ENCODE results near the gene MCTP1.

MCTP1 gene

DNA sequence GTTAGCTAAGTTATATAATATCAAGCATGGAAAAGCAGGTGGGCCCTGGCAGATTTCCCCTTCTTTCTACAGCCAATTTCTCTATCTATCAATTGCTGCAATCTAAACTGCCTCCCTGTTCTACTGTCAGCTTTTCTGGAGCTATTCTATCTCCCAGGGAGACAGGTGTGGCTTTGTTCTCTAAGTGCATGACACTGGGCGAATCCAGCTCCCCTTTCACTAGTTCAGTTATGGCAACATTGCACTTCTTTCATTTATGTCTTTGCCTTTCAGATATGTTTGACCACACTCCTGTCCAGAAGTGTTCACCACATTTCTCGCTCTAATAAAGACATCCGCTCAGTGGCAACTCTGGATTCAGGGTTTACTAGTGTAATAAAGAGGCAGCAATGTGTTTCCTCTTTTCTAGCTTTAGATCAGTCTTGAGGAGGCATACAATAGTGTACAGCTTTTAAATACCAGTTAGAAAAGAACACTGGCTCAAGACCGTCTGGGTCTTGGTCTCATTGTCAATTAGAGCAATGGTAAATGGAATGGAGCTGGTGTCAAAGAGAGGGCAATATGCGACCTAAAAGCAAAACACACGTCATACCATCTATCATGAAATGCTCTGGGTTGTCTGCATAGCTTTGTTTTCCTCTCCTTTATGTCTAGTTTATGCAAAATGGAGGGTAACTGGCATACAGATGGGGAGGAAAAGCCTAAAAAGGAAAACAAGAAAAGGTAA is 469.4 kb downstream of the MCTP1 start:
- DNase-seq (ENCODE audit: extremely low spot score) = no peak
- ChIA-PET POLR2A (no interaction called here), CTCF (no interaction called here)
- TF ChIP-seq SUZ12 (IDR thresholded peaks at IDR 0.05) = no peak
- no peak for TF ChIP-seq FOXK2 (IDR thresholded peaks at IDR 0.05)
- no peak for TF ChIP-seq HDGF (IDR thresholded peaks at IDR 0.05; ENCODE audit: borderline replicate concordance)
- TF ChIP-seq ELF4 (IDR thresholded peaks at IDR 0.05) = no peak
- TF ChIP-seq CTBP1 (IDR thresholded peaks at IDR 0.05; ENCODE audit: borderline replicate concordance) = no peak
- no peak for TF ChIP-seq ZNF384 (IDR thresholded peaks at IDR 0.05)
- TF ChIP-seq FOXM1 (IDR thresholded peaks at IDR 0.05; ENCODE audit: borderline replicate concordance) = no peak
- no peak for TF ChIP-seq NFRKB (IDR thresholded peaks at IDR 0.05)
- TF ChIP-seq, protein P1, sequence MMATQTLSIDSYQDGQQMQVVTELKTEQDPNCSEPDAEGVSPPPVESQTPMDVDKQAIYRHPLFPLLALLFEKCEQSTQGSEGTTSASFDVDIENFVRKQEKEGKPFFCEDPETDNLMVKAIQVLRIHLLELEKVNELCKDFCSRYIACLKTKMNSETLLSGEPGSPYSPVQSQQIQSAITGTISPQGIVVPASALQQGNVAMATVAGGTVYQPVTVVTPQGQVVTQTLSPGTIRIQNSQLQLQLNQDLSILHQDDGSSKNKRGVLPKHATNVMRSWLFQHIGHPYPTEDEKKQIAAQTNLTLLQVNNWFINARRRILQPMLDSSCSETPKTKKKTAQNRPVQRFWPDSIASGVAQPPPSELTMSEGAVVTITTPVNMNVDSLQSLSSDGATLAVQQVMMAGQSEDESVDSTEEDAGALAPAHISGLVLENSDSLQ (IDR thresholded peaks at IDR 0.05) = no peak
- TF ChIP-seq FOXA1 (IDR thresholded peaks at IDR 0.05) = no peak
- no peak for TF ChIP-seq SP1 (IDR thresholded peaks at IDR 0.05)
- TF ChIP-seq TARDBP (IDR thresholded peaks at IDR 0.05) = no peak
- TF ChIP-seq LEF1 (IDR thresholded peaks at IDR 0.05; ENCODE audit: borderline replicate concordance) = no peak
- no peak for TF ChIP-seq L3MBTL2 (conservative IDR thresholded peaks at IDR 0.05)
- TF ChIP-seq ARNT (IDR thresholded peaks at IDR 0.05) = no peak
- TF ChIP-seq BHLHE40 (IDR thresholded peaks at IDR 0.05; ENCODE audit: borderline replicate concordance) = no peak

DNA sequence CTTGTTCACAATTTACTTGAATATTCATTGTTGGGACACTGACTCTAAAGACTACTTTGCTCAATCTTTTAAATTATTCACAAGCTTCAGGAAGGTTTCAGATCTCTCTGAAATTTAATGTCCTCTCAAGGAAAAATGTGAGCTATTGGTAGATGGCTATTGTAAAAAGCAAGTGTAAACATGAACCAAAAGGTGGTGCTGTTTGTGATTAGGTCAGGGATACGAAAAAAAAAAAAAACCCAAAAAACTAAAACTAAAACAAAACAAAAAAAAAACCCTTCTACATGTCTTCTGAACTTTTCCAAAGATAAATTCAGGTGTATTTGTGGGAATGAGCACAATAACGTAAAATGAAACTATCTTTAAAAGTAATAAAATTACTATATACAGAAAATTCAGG is 472.7 kb downstream of the MCTP1 start:
- DNase-seq (ENCODE audit: extremely low spot score) = no peak
- CTCF ChIA-PET = interaction anchor here (0.7 kb wide), 1 partner anchor 20 kb away, joined by 7 read pairs; no protein-coding TSS in a partner anchor
- POLR2A ChIA-PET = no interaction called here
- no peak for TF ChIP-seq NFRKB (IDR thresholded peaks at IDR 0.05)
- TF ChIP-seq, protein P1 (IDR thresholded peaks at IDR 0.05) = no peak
- no peak for TF ChIP-seq FOXK2 (IDR thresholded peaks at IDR 0.05)
- no peak for TF ChIP-seq HDGF (IDR thresholded peaks at IDR 0.05; ENCODE audit: borderline replicate concordance)

DNA sequence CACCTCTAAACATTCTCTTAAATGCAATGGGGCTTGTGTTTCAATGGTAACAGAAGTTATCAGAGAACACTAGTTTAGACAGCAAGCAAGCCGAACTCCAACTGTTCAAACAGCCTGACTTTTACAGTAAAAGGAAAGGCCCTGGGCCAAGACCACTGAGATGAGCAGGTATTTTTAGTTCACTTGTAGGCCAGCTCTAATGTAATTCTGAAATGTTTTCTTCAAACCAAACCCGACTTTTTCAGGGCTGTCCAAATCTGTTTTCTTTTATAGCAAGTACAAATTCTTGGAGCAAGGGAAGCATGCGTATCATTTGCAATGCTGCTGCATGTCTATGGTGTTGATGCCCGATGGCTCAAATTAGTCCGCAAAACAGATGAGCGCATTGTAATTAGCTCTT is 473.6 kb downstream of the MCTP1 start:
- TF ChIP-seq TARDBP (IDR thresholded peaks at IDR 0.05) = no peak
- TF ChIP-seq L3MBTL2 (conservative IDR thresholded peaks at IDR 0.05) = no peak
- TF ChIP-seq CTBP1 (IDR thresholded peaks at IDR 0.05; ENCODE audit: borderline replicate concordance) = no peak
- TF ChIP-seq NFRKB (IDR thresholded peaks at IDR 0.05) = no peak
- TF ChIP-seq FOXM1 (IDR thresholded peaks at IDR 0.05; ENCODE audit: borderline replicate concordance) = no peak
- TF ChIP-seq SP1 (IDR thresholded peaks at IDR 0.05) = no peak
- TF ChIP-seq LEF1 (IDR thresholded peaks at IDR 0.05; ENCODE audit: borderline replicate concordance) = no peak
- no peak for TF ChIP-seq ZNF384 (IDR thresholded peaks at IDR 0.05)
- TF ChIP-seq ELF4 (IDR thresholded peaks at IDR 0.05) = no peak
- TF ChIP-seq, protein P1 (IDR thresholded peaks at IDR 0.05) = no peak
- TF ChIP-seq SUZ12 (IDR thresholded peaks at IDR 0.05) = no peak
- no peak for TF ChIP-seq BHLHE40 (IDR thresholded peaks at IDR 0.05; ENCODE audit: borderline replicate concordance)
- no peak for TF ChIP-seq ARNT (IDR thresholded peaks at IDR 0.05)
- no peak for TF ChIP-seq HDGF (IDR thresholded peaks at IDR 0.05; ENCODE audit: borderline replicate concordance)
- no peak for TF ChIP-seq FOXA1 (IDR thresholded peaks at IDR 0.05)
- TF ChIP-seq FOXK2 (IDR thresholded peaks at IDR 0.05) = no peak
- ChIA-PET CTCF (no interaction called here), POLR2A (no interaction called here)
- no peak for DNase-seq (ENCODE audit: extremely low spot score)

DNA sequence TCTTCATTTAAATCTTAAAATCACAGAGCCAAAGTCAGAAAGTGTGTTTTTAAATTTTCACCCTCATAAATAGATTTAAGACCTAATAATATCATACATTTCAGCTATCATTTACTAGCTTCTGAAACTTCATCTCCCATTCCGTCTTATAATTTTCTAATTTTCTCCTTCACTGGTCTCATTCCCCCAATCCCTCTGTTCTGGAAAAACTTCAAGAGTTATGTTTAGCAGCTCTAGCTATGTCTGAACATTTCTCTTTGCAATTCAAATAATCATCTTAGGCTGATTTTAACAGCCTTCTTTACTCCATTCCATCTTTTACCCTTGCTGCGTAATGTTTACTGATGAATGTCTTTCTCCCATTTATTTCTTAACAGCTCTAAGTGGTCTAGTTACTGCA is 474.0 kb downstream of the MCTP1 start:
- no peak for TF ChIP-seq LEF1 (IDR thresholded peaks at IDR 0.05; ENCODE audit: borderline replicate concordance)
- no peak for TF ChIP-seq FOXA1 (IDR thresholded peaks at IDR 0.05)
- no peak for TF ChIP-seq ELF4 (IDR thresholded peaks at IDR 0.05)
- no peak for TF ChIP-seq L3MBTL2 (conservative IDR thresholded peaks at IDR 0.05)
- no peak for TF ChIP-seq ARNT (IDR thresholded peaks at IDR 0.05)
- TF ChIP-seq SUZ12 (IDR thresholded peaks at IDR 0.05) = no peak
- TF ChIP-seq, protein P1 (IDR thresholded peaks at IDR 0.05) = no peak
- TF ChIP-seq FOXM1 (IDR thresholded peaks at IDR 0.05; ENCODE audit: borderline replicate concordance) = no peak
- ChIA-PET CTCF (interaction anchor here (0.6 kb wide), 1 partner anchor 611 kb away, joined by 3 read pairs; no protein-coding TSS in a partner anchor), POLR2A (no interaction called here)
- no peak for DNase-seq (ENCODE audit: extremely low spot score)

DNA sequence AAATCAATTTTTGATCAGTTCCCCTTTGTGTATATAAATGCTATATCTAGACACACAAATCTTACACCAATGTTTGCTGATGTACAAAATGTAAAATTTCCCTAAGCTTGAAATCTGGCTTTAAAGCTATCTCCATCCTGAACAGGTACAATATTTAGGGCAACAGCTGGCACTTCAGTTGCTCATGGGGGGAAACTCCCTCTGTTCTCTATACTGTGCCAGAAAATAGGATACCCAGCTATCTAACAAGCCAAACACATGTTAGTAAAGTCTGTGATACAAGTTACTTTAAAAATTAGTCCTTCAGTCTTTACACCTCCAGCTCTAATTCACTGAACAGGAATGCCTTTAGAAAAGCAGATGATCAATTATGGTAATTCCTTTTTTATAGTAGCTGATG is 474.6 kb downstream of the MCTP1 start:
- no peak for TF ChIP-seq ZNF384 (IDR thresholded peaks at IDR 0.05)
- TF ChIP-seq, protein P1 (IDR thresholded peaks at IDR 0.05) = no peak
- TF ChIP-seq FOXK2 (IDR thresholded peaks at IDR 0.05) = no peak
- TF ChIP-seq SUZ12 (IDR thresholded peaks at IDR 0.05) = no peak
- no peak for TF ChIP-seq FOXA1 (IDR thresholded peaks at IDR 0.05)
- TF ChIP-seq FOXM1 (IDR thresholded peaks at IDR 0.05; ENCODE audit: borderline replicate concordance) = no peak
- no peak for TF ChIP-seq SP1 (IDR thresholded peaks at IDR 0.05)
- TF ChIP-seq ELF4 (IDR thresholded peaks at IDR 0.05) = no peak
- no peak for TF ChIP-seq BHLHE40 (IDR thresholded peaks at IDR 0.05; ENCODE audit: borderline replicate concordance)
- TF ChIP-seq L3MBTL2 (conservative IDR thresholded peaks at IDR 0.05) = no peak
- no peak for TF ChIP-seq HDGF (IDR thresholded peaks at IDR 0.05; ENCODE audit: borderline replicate concordance)
- TF ChIP-seq ARNT (IDR thresholded peaks at IDR 0.05) = no peak
- no peak for TF ChIP-seq NFRKB (IDR thresholded peaks at IDR 0.05)
- no peak for TF ChIP-seq TARDBP (IDR thresholded peaks at IDR 0.05)
- TF ChIP-seq LEF1 (IDR thresholded peaks at IDR 0.05; ENCODE audit: borderline replicate concordance) = no peak
- no peak for TF ChIP-seq CTBP1 (IDR thresholded peaks at IDR 0.05; ENCODE audit: borderline replicate concordance)
- POLR2A ChIA-PET = no interaction called here
- no peak for DNase-seq (ENCODE audit: extremely low spot score)
- CTCF ChIA-PET = interaction anchor here (0.6 kb wide), 1 partner anchor 611 kb away, joined by 3 read pairs; no protein-coding TSS in a partner anchor
